ENCODE measurements around the gene UBE2QL1.

UBE2QL1 gene

DNA sequence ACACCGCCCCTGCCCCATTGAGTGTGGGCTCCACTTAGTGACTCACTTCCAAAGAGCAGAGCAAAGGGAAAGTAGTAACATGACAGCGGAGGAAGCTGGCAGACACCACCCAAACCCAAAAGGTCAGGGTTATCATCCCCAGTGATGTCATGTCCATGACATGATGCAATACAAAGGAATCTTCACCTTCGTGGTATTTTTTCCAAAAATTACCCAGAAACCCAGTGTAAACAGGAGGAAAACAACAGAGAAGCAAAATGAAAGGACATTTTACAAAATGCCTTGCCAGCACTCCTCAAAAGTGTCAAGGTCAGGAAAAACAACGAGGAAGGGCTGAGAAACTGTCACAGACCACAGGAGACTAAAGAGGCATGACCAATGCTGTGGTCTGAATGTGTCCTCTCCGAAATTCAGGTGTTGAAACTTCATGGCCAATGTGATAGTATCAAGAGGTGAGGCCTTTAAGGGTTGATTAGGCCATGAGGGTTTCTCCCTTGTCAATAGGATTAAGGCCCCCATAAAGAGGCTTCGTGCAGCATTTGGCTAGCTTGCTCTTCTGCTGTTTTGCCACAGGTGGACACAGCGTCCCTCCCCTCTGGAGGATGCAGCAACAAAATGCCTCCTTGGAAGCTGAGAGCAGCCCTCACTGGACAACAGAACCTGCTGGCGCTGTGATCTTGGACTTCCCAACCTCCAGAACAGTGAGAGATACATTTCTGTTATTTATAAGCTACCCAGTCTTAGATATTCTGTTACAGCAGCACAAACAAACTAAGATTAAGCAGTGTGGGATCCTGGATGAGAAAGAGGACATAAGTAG is 39.8 kb upstream of the UBE2QL1 start:
- no peak for DNase-seq (ENCODE audit: insufficient read length, low spot score)
- no peak for TF ChIP-seq TAF1 (IDR thresholded peaks at IDR 0.05; ENCODE audit: low read depth, low read length)
- TF ChIP-seq POU2F2 (IDR thresholded peaks at IDR 0.05; ENCODE audit: low read depth, low read length): no peak
- TF ChIP-seq SPI1 (IDR thresholded peaks at IDR 0.05; ENCODE audit: low read depth, low read length): no peak
- no peak for TF ChIP-seq POLR2AphosphoS5 (IDR thresholded peaks at IDR 0.05; ENCODE audit: low read depth, low read length)
- no peak for TF ChIP-seq POLR2A (IDR thresholded peaks at IDR 0.05; ENCODE audit: low read depth, low read length)
- no peak for TF ChIP-seq PAX5 (IDR thresholded peaks at IDR 0.05; ENCODE audit: insufficient read depth, low read length, severe bottlenecking)
- no peak for FAIRE-seq

DNA sequence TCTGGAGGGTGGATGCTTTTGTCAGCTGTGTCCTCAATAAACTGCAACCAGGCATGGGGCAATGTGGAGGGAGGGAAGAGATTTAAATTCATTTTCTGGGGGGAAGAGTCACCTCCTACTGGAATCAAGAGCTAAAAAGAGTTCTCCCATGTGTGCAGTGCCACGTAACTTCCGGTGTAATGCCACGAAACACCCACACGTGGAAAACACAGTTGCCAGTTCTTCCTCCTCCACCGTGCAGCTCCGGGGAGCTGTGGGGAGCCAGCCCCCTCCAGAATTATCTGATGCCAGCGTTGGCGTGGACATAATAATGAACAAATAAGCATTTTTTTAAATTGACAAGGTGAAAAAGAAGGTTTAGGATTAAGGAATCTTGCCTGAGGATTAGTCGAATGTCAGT is 38.2 kb upstream of the UBE2QL1 start:
- FAIRE-seq: no peak
- no peak for DNase-seq (ENCODE audit: insufficient read length, low spot score)
- TF ChIP-seq TAF1 (IDR thresholded peaks at IDR 0.05; ENCODE audit: low read depth, low read length) (no peak), POLR2A (IDR thresholded peaks at IDR 0.05; ENCODE audit: low read depth, low read length) (no peak), PAX5 (IDR thresholded peaks at IDR 0.05; ENCODE audit: insufficient read depth, low read length, severe bottlenecking) (no peak), POLR2AphosphoS5 (IDR thresholded peaks at IDR 0.05; ENCODE audit: low read depth, low read length) (no peak), POU2F2 (IDR thresholded peaks at IDR 0.05; ENCODE audit: low read depth, low read length) (no peak), SPI1 (IDR thresholded peaks at IDR 0.05; ENCODE audit: low read depth, low read length) (no peak)

DNA sequence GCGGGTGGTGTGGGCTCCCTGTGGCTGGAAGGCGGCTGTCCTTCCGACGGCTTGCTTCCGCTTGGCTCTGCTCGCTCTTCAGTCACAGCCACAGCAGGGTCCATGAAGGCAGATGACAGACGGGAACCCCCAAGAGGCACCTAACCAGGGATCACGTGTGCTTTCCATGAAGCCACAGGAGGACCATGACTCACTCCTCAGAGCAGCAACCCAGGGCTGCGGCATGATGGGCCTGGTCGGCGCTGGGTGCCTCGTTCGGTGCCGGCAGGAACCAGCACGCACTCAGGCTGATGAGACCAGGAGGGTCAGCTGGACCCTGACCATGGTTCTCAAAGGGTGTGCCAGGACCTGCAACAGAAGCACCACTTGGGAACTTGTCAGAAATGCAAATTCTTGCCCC is 37.5 kb upstream of the UBE2QL1 start:
- no peak for TF ChIP-seq SPI1 (IDR thresholded peaks at IDR 0.05; ENCODE audit: low read depth, low read length)
- no peak for TF ChIP-seq POLR2AphosphoS5 (IDR thresholded peaks at IDR 0.05; ENCODE audit: low read depth, low read length)
- TF ChIP-seq POLR2A (IDR thresholded peaks at IDR 0.05; ENCODE audit: low read depth, low read length): no peak
- no peak for TF ChIP-seq TAF1 (IDR thresholded peaks at IDR 0.05; ENCODE audit: low read depth, low read length)
- TF ChIP-seq POU2F2 (IDR thresholded peaks at IDR 0.05; ENCODE audit: low read depth, low read length): no peak
- TF ChIP-seq PAX5 (IDR thresholded peaks at IDR 0.05; ENCODE audit: insufficient read depth, low read length, severe bottlenecking): no peak
- FAIRE-seq: no peak
- no peak for DNase-seq (ENCODE audit: insufficient read length, low spot score)

DNA sequence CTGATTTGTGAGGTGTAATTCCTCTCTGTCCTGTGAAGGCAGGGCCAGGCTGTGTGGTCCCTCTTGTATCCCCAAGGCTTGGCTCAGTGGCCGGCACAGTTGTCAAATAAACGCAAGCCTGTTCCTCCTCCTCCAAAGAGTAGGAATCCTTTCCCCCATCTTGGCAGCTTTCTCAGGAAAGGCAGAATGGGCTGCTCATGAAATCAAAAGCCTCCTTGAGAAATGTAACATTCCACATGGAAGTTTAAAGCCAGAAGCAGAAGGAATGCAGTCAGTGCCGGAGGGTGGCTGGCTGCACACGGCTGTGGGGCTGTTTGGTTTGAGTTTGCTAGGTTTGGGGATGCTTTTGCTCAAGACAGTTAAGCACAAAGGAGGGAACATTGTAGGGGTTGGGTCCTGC is 35.8 kb upstream of the UBE2QL1 start:
- DNase-seq (ENCODE audit: insufficient read length, low spot score) (no peak), FAIRE-seq (no peak)
- no peak for TF ChIP-seq TAF1 (IDR thresholded peaks at IDR 0.05; ENCODE audit: low read depth, low read length)
- no peak for TF ChIP-seq POU2F2 (IDR thresholded peaks at IDR 0.05; ENCODE audit: low read depth, low read length)
- TF ChIP-seq SPI1 (IDR thresholded peaks at IDR 0.05; ENCODE audit: low read depth, low read length): no peak
- no peak for TF ChIP-seq POLR2AphosphoS5 (IDR thresholded peaks at IDR 0.05; ENCODE audit: low read depth, low read length)
- no peak for TF ChIP-seq PAX5 (IDR thresholded peaks at IDR 0.05; ENCODE audit: insufficient read depth, low read length, severe bottlenecking)
- no peak for TF ChIP-seq POLR2A (IDR thresholded peaks at IDR 0.05; ENCODE audit: low read depth, low read length)

DNA sequence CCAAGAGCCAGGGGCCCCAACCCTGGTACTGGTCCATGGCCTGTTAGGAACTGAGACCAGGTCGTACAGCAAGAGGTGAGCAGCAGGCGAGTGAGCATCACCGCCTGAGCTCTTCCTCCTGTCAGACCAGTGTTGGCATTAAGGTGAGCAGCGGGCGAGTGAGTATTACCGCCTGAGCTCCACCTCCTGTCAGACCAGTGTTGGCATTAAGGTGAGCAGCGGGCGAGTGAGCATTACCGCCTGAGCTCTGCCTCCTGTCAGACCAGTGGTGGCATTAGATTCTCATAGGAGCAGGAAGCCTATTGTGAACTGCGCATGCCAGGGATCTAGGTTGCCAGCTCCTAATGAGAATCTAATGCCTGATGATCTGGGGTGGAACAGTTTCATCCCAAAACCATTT is 31.0 kb upstream of the UBE2QL1 start:
- no peak for FAIRE-seq
- TF ChIP-seq POLR2AphosphoS5 (IDR thresholded peaks at IDR 0.05; ENCODE audit: low read depth, low read length) (no peak), PAX5 (IDR thresholded peaks at IDR 0.05; ENCODE audit: insufficient read depth, low read length, severe bottlenecking) (no peak), POU2F2 (IDR thresholded peaks at IDR 0.05; ENCODE audit: low read depth, low read length) (no peak), POLR2A (IDR thresholded peaks at IDR 0.05; ENCODE audit: low read depth, low read length) (no peak), TAF1 (IDR thresholded peaks at IDR 0.05; ENCODE audit: low read depth, low read length) (no peak), SPI1 (IDR thresholded peaks at IDR 0.05; ENCODE audit: low read depth, low read length) (no peak)
- DNase-seq (ENCODE audit: insufficient read length, low spot score): no peak

DNA sequence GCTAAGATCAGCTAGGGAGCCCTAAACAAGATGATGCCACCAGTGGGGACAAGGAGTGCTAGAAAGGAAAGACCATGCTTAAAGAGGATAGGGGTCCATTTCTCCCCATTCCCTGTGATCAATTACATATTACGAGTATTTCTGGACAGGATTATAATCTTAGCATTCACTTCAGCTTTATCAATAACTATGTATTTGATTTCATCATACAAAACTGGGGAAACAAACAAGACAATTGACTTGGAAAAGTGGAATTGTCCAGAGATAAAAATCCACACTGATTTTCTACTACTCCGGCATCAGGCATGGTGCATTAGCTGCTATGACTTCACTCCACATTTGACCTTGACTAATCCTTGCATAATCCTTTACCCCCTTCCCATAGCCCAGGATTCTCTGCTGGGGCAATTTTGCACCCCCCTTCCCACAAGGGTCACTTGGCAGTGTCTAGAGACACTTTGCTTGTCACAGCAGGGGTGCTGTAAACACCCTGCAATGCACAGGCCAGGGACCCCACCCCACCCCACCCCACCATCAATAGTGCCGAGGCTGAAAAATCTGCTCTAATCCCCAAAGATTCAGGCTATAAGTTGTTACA is 29.9 kb upstream of the UBE2QL1 start:
- DNase-seq (ENCODE audit: insufficient read length, low spot score): no peak
- TF ChIP-seq POLR2A (IDR thresholded peaks at IDR 0.05; ENCODE audit: low read depth, low read length) (no peak), SPI1 (IDR thresholded peaks at IDR 0.05; ENCODE audit: low read depth, low read length) (no peak), PAX5 (IDR thresholded peaks at IDR 0.05; ENCODE audit: insufficient read depth, low read length, severe bottlenecking) (no peak), POLR2AphosphoS5 (IDR thresholded peaks at IDR 0.05; ENCODE audit: low read depth, low read length) (no peak), POU2F2 (IDR thresholded peaks at IDR 0.05; ENCODE audit: low read depth, low read length) (no peak), TAF1 (IDR thresholded peaks at IDR 0.05; ENCODE audit: low read depth, low read length) (no peak)
- FAIRE-seq: no peak

DNA sequence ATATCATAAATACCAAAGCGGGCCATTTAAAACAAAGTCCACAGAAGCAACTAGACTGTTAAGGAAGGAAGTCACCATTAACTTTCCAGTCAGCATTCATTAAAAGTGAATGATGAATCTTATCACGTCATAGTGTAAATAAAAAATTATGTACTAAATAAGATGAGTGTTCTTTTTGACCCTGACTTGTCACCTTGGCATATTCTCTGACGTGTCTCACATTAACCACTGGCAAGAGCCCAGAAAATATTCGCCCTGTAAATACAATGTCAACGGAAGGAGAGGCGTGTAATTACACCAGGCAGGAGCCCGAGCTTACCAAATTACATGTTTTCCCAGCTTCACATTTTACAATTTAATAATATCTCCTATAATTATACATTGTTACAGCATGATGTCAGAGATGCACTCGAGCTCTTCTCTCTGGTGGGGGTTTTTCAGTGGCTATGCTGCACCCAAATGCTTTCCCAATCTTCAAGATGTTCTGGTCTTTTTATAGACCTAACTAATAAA is 29.3 kb upstream of the UBE2QL1 start:
- FAIRE-seq (no peak), DNase-seq (ENCODE audit: insufficient read length, low spot score) (no peak)
- no peak for TF ChIP-seq POU2F2 (IDR thresholded peaks at IDR 0.05; ENCODE audit: low read depth, low read length)

DNA sequence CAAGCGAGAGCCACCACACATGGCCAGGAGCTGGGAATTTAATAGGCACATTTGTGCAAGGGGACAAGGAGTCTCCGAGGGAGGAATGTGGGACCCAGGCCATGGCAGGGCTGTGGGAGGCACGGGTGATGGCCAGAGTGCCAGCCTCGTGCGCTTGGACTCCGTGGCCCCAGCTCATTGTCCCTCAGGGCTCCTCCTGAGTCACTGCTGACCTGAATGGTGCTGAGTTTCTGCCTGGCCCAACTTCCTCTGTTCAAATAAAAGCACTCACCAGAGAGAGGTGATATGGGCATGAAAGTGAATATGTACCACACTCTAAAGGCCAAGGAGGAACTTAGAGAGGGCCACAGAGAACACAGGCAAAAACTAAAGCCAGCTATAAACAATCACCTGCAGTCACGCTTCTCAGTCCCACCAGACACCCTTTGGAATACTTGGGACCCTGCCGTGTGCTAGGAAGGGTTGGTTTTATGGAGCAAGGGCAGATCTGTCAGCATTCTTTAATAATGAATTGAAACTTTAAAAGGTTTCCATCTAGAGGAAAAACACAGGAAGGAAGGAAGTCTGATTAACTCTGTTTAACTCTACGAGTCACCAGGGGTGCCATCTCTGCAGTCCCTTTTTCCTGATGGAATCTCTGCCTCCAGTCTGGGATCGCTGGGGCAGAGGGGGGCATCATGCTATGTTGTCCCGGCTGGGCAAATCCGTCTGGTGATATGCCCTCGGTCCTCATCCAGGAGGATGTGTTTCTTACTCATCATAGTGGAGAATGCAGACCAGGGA is 25.1 kb upstream of the UBE2QL1 start:
- TF ChIP-seq POLR2A (IDR thresholded peaks at IDR 0.05; ENCODE audit: low read depth, low read length) (no peak), SPI1 (IDR thresholded peaks at IDR 0.05; ENCODE audit: low read depth, low read length) (no peak), PAX5 (IDR thresholded peaks at IDR 0.05; ENCODE audit: insufficient read depth, low read length, severe bottlenecking) (no peak), POU2F2 (IDR thresholded peaks at IDR 0.05; ENCODE audit: low read depth, low read length) (no peak), TAF1 (IDR thresholded peaks at IDR 0.05; ENCODE audit: low read depth, low read length) (no peak), POLR2AphosphoS5 (IDR thresholded peaks at IDR 0.05; ENCODE audit: low read depth, low read length) (no peak)
- no peak for FAIRE-seq
- no peak for DNase-seq (ENCODE audit: insufficient read length, low spot score)

DNA sequence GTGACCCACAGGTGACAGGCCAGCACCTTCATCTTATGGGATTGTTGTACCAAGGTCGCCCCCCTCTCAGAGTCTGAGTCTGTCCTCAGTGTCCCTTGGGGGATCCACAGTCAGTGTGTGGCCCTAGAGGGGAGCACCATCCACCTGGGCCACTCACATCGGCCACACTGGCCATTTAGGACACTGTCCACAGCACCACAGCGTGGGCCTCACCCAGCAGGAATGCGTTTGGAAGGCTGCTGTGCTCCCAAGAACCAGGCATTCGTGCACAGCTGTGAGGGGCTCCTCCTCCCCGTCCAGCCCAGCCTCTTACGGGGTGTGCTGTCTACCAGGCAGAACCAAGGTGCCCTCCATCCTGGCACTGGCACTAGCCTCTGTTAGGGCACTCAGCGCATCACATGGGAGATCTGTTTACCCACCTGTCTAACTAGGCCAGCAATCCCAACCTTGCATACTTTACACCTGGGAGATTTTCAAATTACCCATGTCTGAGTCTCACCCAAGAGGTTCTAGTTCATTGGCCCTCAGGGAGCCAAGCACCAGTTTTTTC is 24.5 kb upstream of the UBE2QL1 start:
- no peak for DNase-seq (ENCODE audit: insufficient read length, low spot score)
- FAIRE-seq: no peak
- TF ChIP-seq POU2F2 (IDR thresholded peaks at IDR 0.05; ENCODE audit: low read depth, low read length) (no peak), SPI1 (IDR thresholded peaks at IDR 0.05; ENCODE audit: low read depth, low read length) (no peak), TAF1 (IDR thresholded peaks at IDR 0.05; ENCODE audit: low read depth, low read length) (no peak), PAX5 (IDR thresholded peaks at IDR 0.05; ENCODE audit: insufficient read depth, low read length, severe bottlenecking) (no peak), POLR2A (IDR thresholded peaks at IDR 0.05; ENCODE audit: low read depth, low read length) (no peak), POLR2AphosphoS5 (IDR thresholded peaks at IDR 0.05; ENCODE audit: low read depth, low read length) (no peak)

All from GM12891 (cell line).